Transverse colon (tissue), 4 donors: Measurements from ENCODE around the gene RPE65.

Experiments
- CTCF ChIP-seq, 5 experiments: fragments of 200-600 bp in 3 of 5; fragments of 450-650 bp in 2 of 5; sonication (generic) in 3 of 5; IDR thresholded peaks; 1 replicate in 2 of 5; 2 replicates in 3 of 5; pipeline ENCODE4 v1.5.1; 2016 to 2017; ENCODE audit warnings: antibody characterized with exemption in 5 of 5, inconsistent platforms in 3 of 5, mild to moderate bottlenecking in 2 of 5, moderate library complexity in 1 of 5
- POLR2A ChIP-seq: fragments of 450-650 bp; IDR thresholded peaks from one replicate; pipeline ENCODE4 v1.6.1; 2016; ENCODE audit warnings: antibody characterized with exemption, mild to moderate bottlenecking, moderate library complexity
- POLR2AphosphoS5 ChIP-seq, 3 donors: sonication (generic); formaldehyde crosslinking; IDR thresholded peaks; one replicate each; pipeline ENCODE4 v1.6.1; 2016; ENCODE audit warnings: antibody characterized with exemption in 3 of 3

- TF ChIP-seq POLR2AphosphoS5 (IDR thresholded peaks at IDR 0.05) (no peak), CTCF (IDR thresholded peaks at IDR 0.05) (no peak), POLR2A (no peak)
Measured at GRCh38 chr1:68495532-68495931, 45.8 kb upstream of the RPE65 start.
